ENCODE data around the gene ATP6V1G2. TPM values are rescaled to one million over a fixed set of nuclear protein-coding genes. Genes with fewer than 3 reads are reported as not detected.
A peak's percentile ranks its signal among the peaks of the same experiment; 100 is the strongest.

ATP6V1G2 gene
- total RNA-seq, 1 donor from 2014 or later = 6.8 TPM

GRCh38 chr6:31574106-31575061, 28.0 kb upstream of the ATP6V1G2 start:
- H3K9me3 ChIP-seq (ENCODE audit: low read depth) = no peaks in the 10 kb centered on the region
- Mint-ChIP-seq H3K9me3 (no peaks in the 10 kb centered on the region), H3K27ac (peak overlapping the region; percentile 58), H3K36me3 (no peaks in the 10 kb centered on the region), H3K27me3 (ENCODE audit: insufficient read depth, low read depth) (peaks cover 16% of the 10 kb centered on the region), H3K4me3 (no peak overlapping the region), H3K4me1 (no peaks in the 10 kb centered on the region)
- H2AFZ ChIP-seq (replicated peaks) = no peak overlapping the region
- H3K27ac ChIP-seq = no peak overlapping the region
- no peak overlapping the region for H3K9ac ChIP-seq
- no peaks in the 10 kb centered on the region for H3K27me3 ChIP-seq
- no peak for TF ChIP-seq EZH2 (IDR thresholded peaks at IDR 0.05)
- TF ChIP-seq CTCF (IDR thresholded peaks at IDR 0.05) = no peak
- TF ChIP-seq EZH2phosphoT487 (IDR thresholded peaks at IDR 0.05) = no peak
- H3K4me2 ChIP-seq = no peak overlapping the region
- no peaks in the 10 kb centered on the region for H4K20me1 ChIP-seq (ENCODE audit: low read depth)
- DNase-seq (ENCODE audit: low spot score) = no peak
- H3K36me3 ChIP-seq = no peaks in the 10 kb centered on the region
- H3K4me3 ChIP-seq = no peak overlapping the region
- H3K79me2 ChIP-seq (ENCODE audit: low read depth) = no peaks in the 10 kb centered on the region
- no peaks in the 10 kb centered on the region for H3F3A ChIP-seq (ENCODE audit: low read depth)
- H3K4me1 ChIP-seq = peaks cover 6% of the 10 kb centered on the region

- Histone ChIP-seq H3K79me2 (ENCODE audit: low read depth) (no peaks in the 10 kb centered on the region), H3K4me2 (no peak overlapping the region), H3K4me1 (peaks cover 5% of the 10 kb centered on the region), H3K36me3 (no peaks in the 10 kb centered on the region), H3K27me3 (no peaks in the 10 kb centered on the region), H3K27ac (no peak overlapping the region), H3F3A (ENCODE audit: low read depth) (no peaks in the 10 kb centered on the region), H2AFZ (replicated peaks) (no peak overlapping the region), H3K9ac (no peak overlapping the region), H3K4me3 (no peak overlapping the region), H4K20me1 (ENCODE audit: low read depth) (no peaks in the 10 kb centered on the region), H3K9me3 (ENCODE audit: low read depth) (no peaks in the 10 kb centered on the region)
- H3K27me3 Mint-ChIP-seq (ENCODE audit: insufficient read depth, low read depth) = peaks cover 20% of the 10 kb centered on the region
- no peak overlapping the region for H3K27ac Mint-ChIP-seq
- no peaks in the 10 kb centered on the region for H3K9me3 Mint-ChIP-seq
- H3K4me3 Mint-ChIP-seq = peak overlapping the region; percentile 24
- no peak for TF ChIP-seq EZH2phosphoT487 (IDR thresholded peaks at IDR 0.05)
- TF ChIP-seq CTCF (IDR thresholded peaks at IDR 0.05) = no peak
- no peak for TF ChIP-seq EZH2 (IDR thresholded peaks at IDR 0.05)
- no peaks in the 10 kb centered on the region for H3K36me3 Mint-ChIP-seq
- peaks cover 4% of the 10 kb centered on the region for H3K4me1 Mint-ChIP-seq
- DNase-seq (ENCODE audit: low spot score) = no peak
Measured at GRCh38 chr6:31573239-31574105, 27.1 kb upstream of the ATP6V1G2 start.

- no peaks in the 10 kb centered on the region for H3F3A ChIP-seq (ENCODE audit: low read depth)
- H3K9me3 ChIP-seq (ENCODE audit: low read depth) = no peaks in the 10 kb centered on the region
- no peak for TF ChIP-seq CTCF (IDR thresholded peaks at IDR 0.05)
- TF ChIP-seq EZH2phosphoT487 (IDR thresholded peaks at IDR 0.05) = no peak
- H3K4me3 ChIP-seq = no peak within 1 kb of the TSS
- H3K4me2 ChIP-seq = no peak within 1 kb of the TSS
- H3K27me3 ChIP-seq = no peaks in the 10 kb centered on the region
- no peaks in the 10 kb centered on the region for H3K36me3 ChIP-seq
- H3K27ac Mint-ChIP-seq = no peak within 1 kb of the TSS
- peaks cover 15% of the 10 kb centered on the region for H3K4me1 Mint-ChIP-seq
- no peak within 1 kb of the TSS for H3K4me3 Mint-ChIP-seq
- H3K79me2 ChIP-seq (ENCODE audit: low read depth) = no peaks in the 10 kb centered on the region
- H3K9ac ChIP-seq = no peak within 1 kb of the TSS
- H3K4me1 ChIP-seq = peaks cover 6% of the 10 kb centered on the region
- H3K9me3 Mint-ChIP-seq = no peaks in the 10 kb centered on the region
- no peaks in the 10 kb centered on the region for H4K20me1 ChIP-seq (ENCODE audit: low read depth)
- no peaks in the 10 kb centered on the region for H3K36me3 Mint-ChIP-seq
- no peak within 1 kb of the TSS for H3K27ac ChIP-seq
- no peak for DNase-seq (ENCODE audit: low spot score)
- no peak within 1 kb of the TSS for H2AFZ ChIP-seq (replicated peaks)
- peaks cover 17% of the 10 kb centered on the region for H3K27me3 Mint-ChIP-seq (ENCODE audit: insufficient read depth, low read depth)
Measured at GRCh38 chr6:31572041-31572911, 25.9 kb upstream of the ATP6V1G2 start, which contains the start of gene LTA. LTA (plus strand) TSS chr6:31572289; CDS start chr6:31572743, 454 bp downstream.

Data from neural progenitor cell (in vitro differentiated cells).